GM08714 (cell line): Measurements from ENCODE around the gene GNAS.

Experiments used
- H3K4me3 ChIP-seq: fragments of 200-500 bp; sonication (Bioruptor generic); 2 replicates; pipeline ENCODE4 v1.5.1; 2014; ENCODE audit warnings: mild to moderate bottlenecking, low read length, inconsistent platforms
- ZNF274 ChIP-seq: IDR thresholded peaks from 2 replicates; pipeline ENCODE4 v1.6.1; 2012; ENCODE audit warnings: mild to moderate bottlenecking, low read depth, low read length

The GNAS gene

GRCh38 chr20:58900397-58900796 lies 47.9 kb downstream of the GNAS start:
- no peak overlapping the region for H3K4me3 ChIP-seq

DNA sequence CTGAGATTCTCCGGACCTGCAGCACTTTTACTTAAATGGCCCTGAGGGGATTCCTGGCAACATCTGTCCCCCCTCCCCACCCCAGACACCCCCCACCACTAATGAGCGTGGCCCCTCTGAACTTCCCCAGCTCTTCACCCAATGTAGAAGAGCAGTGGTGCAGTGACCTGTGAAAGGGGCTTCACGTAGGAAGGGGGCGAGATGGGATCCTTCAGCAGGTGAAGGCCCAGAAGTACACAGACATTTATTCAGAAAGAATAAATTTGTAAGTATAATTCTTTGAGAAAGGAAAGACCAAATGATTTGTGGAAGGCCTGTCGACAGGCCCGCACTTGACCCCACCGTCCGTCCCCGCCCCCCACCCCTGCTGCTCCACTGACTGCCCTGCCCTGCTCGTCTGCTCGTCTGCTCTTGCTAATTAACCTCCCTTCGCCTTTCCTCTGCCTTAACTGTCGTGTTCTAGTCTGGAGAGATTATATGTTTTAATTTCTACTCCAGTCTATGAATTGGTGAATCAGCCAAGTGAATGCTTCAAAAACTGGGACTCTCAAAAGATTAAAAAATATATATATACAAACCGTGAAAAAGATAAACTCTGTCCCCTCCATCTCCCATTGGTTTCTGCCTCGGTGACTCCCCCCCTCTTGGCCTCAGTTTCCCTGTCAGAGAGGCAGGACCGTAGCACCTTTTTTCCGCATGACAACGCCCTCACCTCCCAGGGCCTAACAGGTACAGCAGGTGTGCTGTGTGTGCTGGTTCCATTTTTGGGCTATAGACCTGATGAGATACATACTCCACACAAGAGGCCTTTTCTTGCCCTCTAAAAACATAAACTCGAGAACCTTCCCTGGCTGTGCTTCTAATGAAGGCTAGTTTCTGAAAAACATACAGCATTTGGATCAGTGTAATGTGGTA lies 49.2 kb downstream of the GNAS start:
- no peak overlapping the region for H3K4me3 ChIP-seq
- no peak for TF ChIP-seq ZNF274

More at GRCh38 chr20:58900397-58900796, 47.9 kb downstream of the GNAS start:
- TF ChIP-seq ZNF274: no peak

DNA sequence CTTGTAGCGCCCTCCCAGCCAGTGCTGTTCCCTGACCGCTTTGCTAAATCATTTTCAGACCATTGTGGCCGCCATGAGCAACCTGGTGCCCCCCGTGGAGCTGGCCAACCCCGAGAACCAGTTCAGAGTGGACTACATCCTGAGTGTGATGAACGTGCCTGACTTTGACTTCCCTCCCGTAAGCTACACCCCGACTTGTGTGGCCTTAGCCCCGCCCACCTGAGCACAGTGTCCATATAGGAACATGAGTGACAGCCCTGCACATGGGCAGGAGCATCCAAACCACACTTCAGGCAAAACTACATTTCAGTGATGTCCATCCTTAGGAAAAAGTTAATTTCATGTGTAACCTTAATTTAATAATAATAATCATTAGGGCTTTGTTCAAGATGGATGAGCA lies 51.1 kb downstream of the GNAS start:
- no peak for TF ChIP-seq ZNF274
- H3K4me3 ChIP-seq: no peak overlapping the region

DNA sequence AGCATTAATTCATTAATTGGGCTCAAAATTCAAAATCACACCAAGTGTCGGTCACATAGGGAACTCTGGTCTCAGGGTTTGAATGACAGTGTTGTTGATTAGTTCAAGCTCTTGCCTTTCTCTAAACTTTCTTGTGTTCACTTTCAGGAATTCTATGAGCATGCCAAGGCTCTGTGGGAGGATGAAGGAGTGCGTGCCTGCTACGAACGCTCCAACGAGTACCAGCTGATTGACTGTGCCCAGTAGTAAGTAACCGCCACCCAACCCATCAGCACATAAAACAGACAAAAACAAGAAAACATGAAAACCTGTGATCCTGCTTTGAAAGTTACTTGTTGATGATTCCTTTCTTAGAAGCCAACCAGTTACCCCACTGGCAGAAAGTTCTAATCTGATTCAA lies 52.7 kb downstream of the GNAS start:
- no peak for TF ChIP-seq ZNF274
- no peak overlapping the region for H3K4me3 ChIP-seq

DNA sequence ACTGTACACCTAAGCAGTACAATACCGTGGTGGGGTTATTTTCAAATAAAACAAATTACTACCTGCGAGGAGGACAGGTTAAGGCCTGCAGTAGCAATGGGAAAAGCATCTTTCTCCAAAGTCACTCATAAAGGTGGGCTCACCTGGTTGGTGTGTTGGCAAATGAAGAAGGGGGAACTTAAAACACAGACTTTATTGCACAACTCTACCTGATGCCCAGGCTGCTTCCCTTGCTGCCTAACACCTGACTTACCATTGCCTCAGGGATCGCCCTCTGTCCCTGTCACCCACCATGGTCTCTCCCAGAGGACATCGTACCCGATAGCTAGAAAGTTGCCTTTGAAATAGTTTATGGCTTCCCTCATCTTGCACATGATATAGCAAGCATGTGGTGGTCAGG lies 53.6 kb downstream of the GNAS start:
- TF ChIP-seq ZNF274: no peak
- H3K4me3 ChIP-seq: peak overlapping the region; percentile 51; the same call in 1 of the 2 replicates

DNA sequence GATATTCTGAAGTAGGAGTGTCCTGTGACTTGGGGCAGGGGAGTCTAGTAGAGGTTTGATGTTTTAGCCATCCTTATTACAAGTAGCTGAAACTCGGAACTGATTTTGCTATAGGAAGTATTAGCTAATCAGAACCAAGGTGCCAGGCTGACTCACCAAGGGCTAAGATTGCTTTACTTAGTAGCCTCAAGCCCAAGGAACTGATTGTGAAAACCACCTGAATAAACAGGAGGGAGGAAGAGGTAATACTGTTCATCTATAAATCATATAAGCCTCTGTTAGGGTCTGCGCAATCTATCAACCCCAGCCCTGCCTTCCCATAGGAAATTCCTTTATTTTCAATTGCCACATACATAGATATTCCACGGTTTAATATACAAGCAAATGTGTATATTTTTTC lies 54.4 kb downstream of the GNAS start:
- peak overlapping the region; percentile 53 for H3K4me3 ChIP-seq

DNA sequence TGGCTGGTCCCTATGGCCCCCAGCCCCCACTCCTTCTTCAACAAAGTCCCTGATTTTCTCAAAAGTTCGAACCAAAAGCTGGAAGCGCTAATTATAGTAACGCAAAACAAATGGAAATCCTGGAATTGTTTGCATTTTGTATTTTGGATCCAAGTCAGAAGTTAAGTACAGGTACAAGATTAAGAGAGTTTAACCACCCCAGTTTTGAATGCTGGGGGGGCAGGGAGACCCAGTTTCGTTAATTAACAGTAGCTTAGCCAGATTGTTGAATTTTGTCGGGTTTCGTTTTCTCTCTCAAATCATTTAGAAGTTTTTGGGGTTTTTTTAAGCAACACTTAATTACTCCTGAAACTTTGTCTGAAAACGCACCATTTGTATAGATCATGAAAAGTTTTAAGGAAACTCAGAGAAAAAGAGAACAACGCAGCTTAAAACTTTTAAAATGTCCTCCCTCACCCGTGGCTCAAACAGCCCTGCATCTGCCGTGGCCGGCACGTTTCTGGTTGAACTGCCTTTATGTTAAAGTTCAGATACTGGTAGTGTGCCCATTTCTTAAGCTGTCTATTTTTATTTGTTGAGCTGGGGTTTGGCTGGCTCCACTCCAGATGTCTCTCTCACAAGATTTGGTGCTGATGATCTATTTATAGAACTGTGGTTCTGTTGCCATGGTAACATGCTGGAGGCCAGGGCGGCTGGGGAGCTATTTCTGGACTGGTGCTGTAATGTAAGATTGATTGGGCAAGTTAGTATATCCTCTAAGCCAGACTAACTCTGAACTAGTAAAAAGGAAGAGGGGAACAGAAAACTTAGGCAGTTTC lies 55.0 kb downstream of the GNAS start:
- no peak for TF ChIP-seq ZNF274
- peak overlapping the region; percentile 53 for H3K4me3 ChIP-seq

More for the DNA sequence above, 54.4 kb downstream of the GNAS start:
- no peak for TF ChIP-seq ZNF274

DNA sequence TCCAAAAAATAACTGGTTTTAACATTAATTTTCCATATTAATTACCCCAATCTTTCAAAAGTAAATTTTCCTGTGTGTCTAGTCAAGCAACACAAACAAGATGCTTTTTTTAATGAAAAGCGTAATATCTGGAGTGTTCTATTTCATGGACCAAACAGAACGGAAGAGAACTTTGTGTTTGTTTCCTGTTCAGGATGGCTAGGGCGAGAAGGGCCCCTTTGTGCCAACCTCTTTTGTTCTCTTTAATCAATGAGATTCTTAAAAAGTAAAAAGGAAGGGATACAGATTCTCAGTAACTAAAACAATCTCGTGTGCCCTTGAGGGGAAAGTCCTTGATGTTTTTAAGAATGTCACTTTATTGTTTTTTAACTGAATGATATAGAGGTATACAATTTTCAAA lies 55.7 kb downstream of the GNAS start:
- peak overlapping the region; percentile 25; the same call in 1 of the 2 replicates for H3K4me3 ChIP-seq
- TF ChIP-seq ZNF274: no peak

- no peak overlapping the region; the same call in 1 of the 2 replicates for H3K4me3 ChIP-seq
- no peak for TF ChIP-seq ZNF274
Observed at GRCh38 chr20:58908941-58909340, 56.4 kb downstream of the GNAS start.

GRCh38 chr20:58909585-58909984 lies 57.1 kb downstream of the GNAS start:
- no peak for TF ChIP-seq ZNF274
- H3K4me3 ChIP-seq: no peak overlapping the region

DNA sequence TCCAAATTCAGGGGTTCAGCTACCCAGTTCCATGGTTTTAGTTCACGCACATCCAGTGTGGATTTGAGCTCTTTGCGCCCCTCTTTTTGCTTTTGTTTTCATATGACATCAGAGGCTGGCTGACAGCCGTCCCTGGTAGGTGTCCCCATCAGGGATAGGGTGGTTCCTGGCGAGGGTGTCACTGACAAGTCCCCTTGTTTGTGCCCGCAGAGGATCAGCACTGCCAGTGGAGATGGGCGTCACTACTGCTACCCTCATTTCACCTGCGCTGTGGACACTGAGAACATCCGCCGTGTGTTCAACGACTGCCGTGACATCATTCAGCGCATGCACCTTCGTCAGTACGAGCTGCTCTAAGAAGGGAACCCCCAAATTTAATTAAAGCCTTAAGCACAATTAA lies 58.0 kb downstream of the GNAS start:
- no peak for TF ChIP-seq ZNF274
- H3K4me3 ChIP-seq: no peak overlapping the region

GRCh38 chr20:58911309-58911708 lies 58.8 kb downstream of the GNAS start:
- no peak for TF ChIP-seq ZNF274
- no peak overlapping the region for H3K4me3 ChIP-seq

DNA sequence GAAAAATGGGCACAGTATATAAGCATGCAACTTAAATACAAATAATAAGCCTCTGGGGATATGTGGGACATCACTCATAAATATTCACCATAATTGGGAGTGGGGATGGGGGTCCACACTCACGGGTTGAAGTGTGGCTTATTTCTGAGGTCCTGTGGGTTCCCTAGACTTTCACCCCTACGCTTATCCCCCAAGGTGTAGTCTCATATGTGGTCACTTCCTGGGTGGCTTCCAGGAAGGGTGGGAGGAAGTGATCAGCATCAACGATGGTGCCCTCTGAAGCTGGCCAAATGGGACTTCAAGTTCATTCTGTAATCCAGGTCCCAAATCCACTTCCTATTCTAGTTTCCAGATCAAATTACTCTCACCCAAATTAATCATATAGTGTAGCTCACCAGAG lies 59.5 kb downstream of the GNAS start:
- no peak overlapping the region for H3K4me3 ChIP-seq
- TF ChIP-seq ZNF274: no peak

GRCh38 chr20:58913079-58913478 lies 60.6 kb downstream of the GNAS start:
- TF ChIP-seq ZNF274: no peak
- H3K4me3 ChIP-seq: no peak overlapping the region

DNA sequence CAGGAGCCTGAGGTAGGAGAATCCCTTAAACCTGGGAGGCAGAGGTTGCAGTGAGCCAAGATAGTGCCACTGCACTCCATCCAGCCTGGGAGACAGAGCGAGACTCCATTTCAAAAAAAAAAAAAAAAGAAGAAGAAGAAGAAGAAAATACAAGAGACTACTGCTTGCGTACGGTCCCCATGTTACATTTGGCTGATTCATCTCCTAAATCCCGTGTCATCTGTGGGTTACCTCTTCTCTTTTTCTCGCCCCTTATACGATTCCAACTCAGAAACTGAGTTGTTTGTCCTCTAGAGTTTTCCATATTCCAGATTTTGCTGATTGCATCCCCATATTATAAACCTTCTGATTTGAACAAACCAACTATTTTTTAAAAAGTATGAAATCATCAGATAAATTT lies 66.1 kb downstream of the GNAS start:
- no peak for TF ChIP-seq ZNF274
- H3K4me3 ChIP-seq: no peak overlapping the region
